Measurements from ENCODE around the gene ARSJ. TPM values are rescaled to one million over a fixed set of nuclear protein-coding genes. Genes with fewer than 3 reads are reported as not detected.

ARSJ gene
- total and polyA plus RNA-seq, 2 of the 8 experiments (the other 6 are each of a cell fraction or from before 2014, with no cell fraction given): 1.4 to 6.3 TPM

DNA sequence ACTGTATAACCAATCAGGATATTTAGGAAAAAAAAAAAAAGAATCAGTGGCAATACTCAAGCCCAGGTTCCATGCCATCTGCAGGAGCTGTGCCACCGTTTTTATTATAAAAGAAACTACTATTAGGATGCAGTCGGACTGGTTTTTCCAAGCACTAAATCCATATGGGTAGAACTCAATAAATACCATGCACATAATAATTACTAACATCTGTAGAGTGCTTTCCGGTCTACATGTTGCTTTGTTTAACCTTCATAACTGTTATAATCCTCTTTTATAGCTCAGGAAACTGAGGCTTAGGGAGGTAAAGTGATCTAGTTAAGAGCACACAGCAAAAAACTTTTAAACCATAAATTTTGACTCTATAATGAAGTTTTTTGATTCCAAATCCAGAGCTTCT, 24.0 kb downstream of the ARSJ start:
- no peak overlapping the region for H3K4me3 ChIP-seq (ENCODE audit: extremely low read depth in 1 of 4, insufficient read depth in 2 of 4, low read depth in 3 of 4, low read length in 4 of 4)
- H2BK15ac ChIP-seq (ENCODE audit: low read length): no peak overlapping the region
- no peaks in the 10 kb centered on the region for H4K20me1 ChIP-seq (replicated peaks in 1 of 2; ENCODE audit: control insufficient read depth in 1 of 2, insufficient read depth in 2 of 2, low read length in 2 of 2)
- ChIA-PET POLR2A (ENCODE audit: partially characterized antibody) (no interaction called here), CTCF (ENCODE audit: partially characterized antibody) (interaction anchor here (0.6 to 1.8 kb wide), 6 partner anchors 28 to 718 kb away, joined by 3 to 8 read pairs (median 4); no protein-coding TSS in a partner anchor)
- no peaks in the 10 kb centered on the region for H3K27me3 ChIP-seq (replicated peaks in 1 of 4; ENCODE audit: control insufficient read depth in 3 of 4, extremely low read depth in 1 of 4, insufficient read depth in 3 of 4, low read length in 3 of 4)
- no peak overlapping the region for H2AFZ ChIP-seq (ENCODE audit: low read length)
- no peak overlapping the region for H3K23ac ChIP-seq (ENCODE audit: insufficient read length)
- peaks cover 0 to 2% (median 0%) of the 10 kb centered on the region in 4 experiments; a peak in 1 of 7 replicates for H3K4me1 ChIP-seq (replicated peaks in 1 of 4; ENCODE audit: control insufficient read depth in 3 of 4, insufficient read depth in 4 of 4, low read length in 3 of 4)
- H4K91ac ChIP-seq (replicated peaks; ENCODE audit: insufficient read length, low read length): no peak overlapping the region
- H3K14ac ChIP-seq (ENCODE audit: insufficient read length): no peak overlapping the region
- no peak overlapping the region for H3K18ac ChIP-seq (ENCODE audit: extremely low read depth, low read length)
- no peaks in the 10 kb centered on the region for H3K9me3 ChIP-seq (ENCODE audit: insufficient read depth in 2 of 2, low read depth in 1 of 2, low read length in 1 of 2)
- H4K5ac ChIP-seq (ENCODE audit: insufficient read length, low read depth, low read length): no peak overlapping the region
- no peak overlapping the region for H4K8ac ChIP-seq (ENCODE audit: extremely low read depth, insufficient read depth, low read length)
- no peak overlapping the region for H3K4ac ChIP-seq (replicated peaks; ENCODE audit: insufficient read length, low read depth, low read length)
- H3K79me1 ChIP-seq (ENCODE audit: low read depth, low read length): no peaks in the 10 kb centered on the region
- 87% methylated on average over 3 of the region's 3 CpGs; no CpG with 5 or more reads in 1 of the 2 experiments for WGBS, 2 experiments (ENCODE audit: extremely low coverage in 1 of 2, insufficient coverage in 1 of 2, insufficient read length in 1 of 2, insufficient replicate concordance in 2 of 2, low coverage in 1 of 2, low lambda C conversion rate in 2 of 2, missing lambda C conversion rate in 1 of 2)
- H2BK120ac ChIP-seq (replicated peaks; ENCODE audit: low read depth, low read length): no peak overlapping the region
- no peak overlapping the region for H2BK12ac ChIP-seq (ENCODE audit: low read depth, low read length)
- DNase-seq (ENCODE audit: low read depth in 1 of 2, low spot score in 2 of 2) (no peak), FAIRE-seq (no peak)
- H3K4me2 ChIP-seq (ENCODE audit: insufficient read depth in 1 of 2, low read depth in 2 of 2, low read length in 2 of 2): no peak overlapping the region
- no peaks in the 10 kb centered on the region for H3K23me2 ChIP-seq (ENCODE audit: low read depth, low read length)
- no peak overlapping the region for H2AK5ac ChIP-seq (ENCODE audit: low read depth, low read length)
- no peak overlapping the region for H2BK20ac ChIP-seq (ENCODE audit: low read length)
- no peak overlapping the region for H3K27ac ChIP-seq (ENCODE audit: low read depth, low read length)
- no peak overlapping the region for H3K9ac ChIP-seq (replicated peaks in 1 of 4; ENCODE audit: extremely low read depth in 1 of 4, low read depth in 3 of 4, low read length in 3 of 4)
- H3K56ac ChIP-seq (replicated peaks; ENCODE audit: insufficient read length, low read depth, low read length): no peak overlapping the region
- H3K36me3 ChIP-seq (ENCODE audit: control insufficient read depth in 2 of 4, insufficient read depth in 4 of 4, low read length in 3 of 4): no peaks in the 10 kb centered on the region
- no peak overlapping the region for H2BK5ac ChIP-seq (ENCODE audit: low read depth, low read length)
- no peaks in the 10 kb centered on the region for H3K79me2 ChIP-seq (ENCODE audit: control insufficient read depth in 1 of 2, insufficient read depth in 2 of 2, low read length in 2 of 2)
- no peak for TF ChIP-seq TBP (IDR thresholded peaks at IDR 0.05; ENCODE audit: low read depth, low read length)
- TF ChIP-seq, protein P1, sequence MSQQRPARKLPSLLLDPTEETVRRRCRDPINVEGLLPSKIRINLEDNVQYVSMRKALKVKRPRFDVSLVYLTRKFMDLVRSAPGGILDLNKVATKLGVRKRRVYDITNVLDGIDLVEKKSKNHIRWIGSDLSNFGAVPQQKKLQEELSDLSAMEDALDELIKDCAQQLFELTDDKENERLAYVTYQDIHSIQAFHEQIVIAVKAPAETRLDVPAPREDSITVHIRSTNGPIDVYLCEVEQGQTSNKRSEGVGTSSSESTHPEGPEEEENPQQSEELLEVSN (IDR thresholded peaks at IDR 0.05): no peak
- TF ChIP-seq POLR2A (IDR thresholded peaks at IDR 0.05; ENCODE audit: control extremely low read depth in 1 of 2, low read depth in 2 of 2, low read length in 2 of 2): no peak
- no peak for TF ChIP-seq KDM1A (IDR thresholded peaks at IDR 0.05; ENCODE audit: borderline replicate concordance, low read length)
- TF ChIP-seq POU5F1 (IDR thresholded peaks at IDR 0.05; ENCODE audit: low read depth, low read length): no peak
- TF ChIP-seq RNF2 (IDR thresholded peaks at IDR 0.05; ENCODE audit: borderline replicate concordance, low read depth, low read length, missing control alignments, poor library complexity, severe bottlenecking): no peak
- no peak for TF ChIP-seq SP1 (IDR thresholded peaks at IDR 0.05; ENCODE audit: low read depth, low read length)
- no peak for TF ChIP-seq RAD21 (IDR thresholded peaks at IDR 0.05 in 1 of 2, conservative IDR thresholded peaks at IDR 0.05 in 1 of 2; ENCODE audit: low read depth in 2 of 2, low read length in 2 of 2)
- no peak for TF ChIP-seq SP4 (IDR thresholded peaks at IDR 0.05; ENCODE audit: low read length)
- no peak for TF ChIP-seq KDM4A (IDR thresholded peaks at IDR 0.05; ENCODE audit: low read depth, low read length, severe bottlenecking)
- no peak for TF ChIP-seq TAF1 (IDR thresholded peaks at IDR 0.05; ENCODE audit: low read depth, low read length)
- no peak for TF ChIP-seq SIN3A (conservative IDR thresholded peaks at IDR 0.05 in 1 of 2, IDR thresholded peaks at IDR 0.05 in 1 of 2; ENCODE audit: low read depth in 1 of 2, low read length in 2 of 2)
- TF ChIP-seq CEBPB (IDR thresholded peaks at IDR 0.05; ENCODE audit: low read depth, low read length): no peak
- no peak for TF ChIP-seq EZH2 (IDR thresholded peaks at IDR 0.05; ENCODE audit: low read depth, low read length, severe bottlenecking)

Measured in H1 (cell line).